HEK293 (cell line): Measurements from ENCODE around the gene SELENOW.

ENCODE experiments used
- CTCF ChIP-seq: fragments of 450-650 bp; formaldehyde crosslinking; IDR thresholded peaks from 2 replicates; pipeline ENCODE4 v1.5.1; 2016; ENCODE audit warnings: missing biosample characterization, missing genetic modification characterization
- ZNF248 ChIP-seq: fragments of 450-650 bp; formaldehyde crosslinking; IDR thresholded peaks from 2 replicates; pipeline ENCODE4 v1.5.1; 2017; ENCODE audit warnings: missing biosample characterization, missing genetic modification characterization

- TF ChIP-seq CTCF (tag by site-specific recombination) (peak; percentile 28; the same call in 1 of the 2 replicates), ZNF248 (no peak)
Measured at GRCh38 chr19:47813304-47813994, 34.9 kb downstream of the SELENOW start.
